Measurements from ENCODE around the gene DSEL.

DSEL gene

GRCh38 chr18:67508146-67508545, 8.4 kb downstream of the DSEL start:
- Histone ChIP-seq H3K27ac (no peak overlapping the region), H3K4me3 (no peak overlapping the region)
- no peak for TF ChIP-seq CTCF (IDR thresholded peaks at IDR 0.05)
- no peak for DNase-seq (ENCODE audit: low spot score)

DNA sequence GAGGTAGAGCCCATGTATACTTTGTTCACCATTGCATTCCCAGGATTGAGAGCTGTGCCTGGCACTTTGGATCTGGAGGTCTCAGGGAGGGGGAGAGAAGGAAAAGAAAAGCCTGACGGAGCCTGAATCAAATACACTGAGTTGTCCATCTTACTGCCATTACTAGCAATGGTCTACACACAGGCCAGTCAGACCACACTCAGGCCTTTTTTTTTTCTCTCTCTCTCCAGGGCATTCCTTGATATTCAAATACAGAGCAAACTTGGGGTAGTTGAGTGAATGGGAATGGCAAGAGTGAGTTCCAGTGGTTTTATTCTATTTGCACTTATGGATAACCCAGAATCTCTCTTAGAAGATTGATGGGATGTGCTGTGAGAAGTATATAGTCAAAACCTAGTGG, 11.8 kb downstream of the DSEL start:
- no peak overlapping the region for H3K4me3 ChIP-seq
- DNase-seq (ENCODE audit: low spot score): no peak
- TF ChIP-seq CTCF (IDR thresholded peaks at IDR 0.05): no peak
- no peak overlapping the region for H3K27ac ChIP-seq

GRCh38 chr18:67500522-67501205, 15.9 kb downstream of the DSEL start:
- TF ChIP-seq CTCF (IDR thresholded peaks at IDR 0.05): no peak
- Histone ChIP-seq H3K4me3 (no peak overlapping the region), H3K27ac (no peak overlapping the region)
- no peak for DNase-seq (ENCODE audit: low spot score)

DNA sequence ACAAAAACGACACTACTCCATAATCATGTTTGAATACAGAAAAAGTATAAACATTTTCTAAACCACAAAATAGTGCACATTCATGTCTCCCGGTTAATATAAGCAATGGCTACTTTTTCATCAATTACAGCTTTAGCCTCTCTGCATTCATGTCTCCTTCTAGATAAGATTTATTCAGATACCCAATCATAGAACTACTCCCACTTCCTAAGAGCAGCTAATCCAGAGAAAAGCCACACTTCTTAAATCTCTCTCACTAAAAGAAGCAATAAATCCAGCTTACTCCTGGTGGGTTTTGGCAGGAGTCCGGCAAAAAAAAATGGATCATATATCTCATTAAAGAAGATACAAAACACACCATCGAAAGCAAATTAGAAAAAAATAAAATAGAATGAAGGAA, 20.1 kb downstream of the DSEL start:
- H3K4me3 ChIP-seq: no peak overlapping the region
- no peak overlapping the region for H3K27ac ChIP-seq
- no peak for DNase-seq (ENCODE audit: low spot score)
- TF ChIP-seq CTCF (IDR thresholded peaks at IDR 0.05): no peak

- Histone ChIP-seq H3K27ac (no peak overlapping the region), H3K4me3 (no peak overlapping the region)
- no peak for TF ChIP-seq CTCF (IDR thresholded peaks at IDR 0.05)
- no peak for DNase-seq (ENCODE audit: low spot score)
These were observed 30.0 kb downstream of the DSEL start for GRCh38 chr18:67486534-67486933.

DNA sequence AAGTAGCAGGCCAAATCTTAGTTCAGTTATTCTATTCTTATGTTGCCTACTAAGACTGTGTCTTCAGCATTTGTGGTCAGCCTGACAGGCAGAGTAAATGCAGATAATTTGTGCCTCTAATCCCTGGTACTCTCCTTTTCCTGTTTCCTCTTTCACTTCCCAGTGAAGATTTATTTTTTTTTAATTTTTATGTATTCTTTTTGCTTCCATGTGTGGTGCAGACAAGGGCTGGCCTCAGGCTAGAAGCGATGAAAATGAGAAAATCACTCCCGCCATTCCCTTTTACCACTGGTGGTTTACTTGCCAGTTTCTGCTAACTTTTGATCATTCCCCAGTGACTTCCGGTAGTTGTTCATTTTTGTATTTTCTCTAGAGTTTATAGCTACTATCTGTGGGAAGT, 30.9 kb downstream of the DSEL start:
- no peak for DNase-seq (ENCODE audit: low spot score)
- TF ChIP-seq CTCF (IDR thresholded peaks at IDR 0.05): no peak
- H3K27ac ChIP-seq: no peak overlapping the region
- no peak overlapping the region for H3K4me3 ChIP-seq

GRCh38 chr18:67484458-67484857, 32.1 kb downstream of the DSEL start:
- DNase-seq (ENCODE audit: low spot score): no peak
- H3K27ac ChIP-seq: no peak overlapping the region
- no peak overlapping the region for H3K4me3 ChIP-seq
- TF ChIP-seq CTCF (IDR thresholded peaks at IDR 0.05): no peak
